Limb (tissue), 2 donors: Measurements from ENCODE around the gene TRIM75.
A peak's percentile ranks its signal among the peaks of the same experiment; 100 is the strongest.
"Not testable (repeated sequence)": the region's sequence is repeated elsewhere in the genome, so short reads cannot be mapped to it uniquely, and the experiment has no call there.

Experiments
- DNase-seq, 2 donors: peaks; one replicate each; pipeline ENCODE4 v3.0.0-alpha.2; 2016; ENCODE audit errors: extremely low spot score in 2 of 2

The TRIM75 gene

GRCh38 chr4:165077034-165077578, 23.4 kb downstream of the TRIM75 start:
- DNase-seq = no peak

GRCh38 chr4:165079476-165079875, 25.8 kb downstream of the TRIM75 start:
- peak in 1 of 2 donors; percentile 13 for DNase-seq

- not testable (repeated sequence) for DNase-seq
Observed at GRCh38 chr4:165084787-165085186, 31.1 kb downstream of the TRIM75 start.

- DNase-seq = no peak
Observed at GRCh38 chr4:165085946-165086345, 32.3 kb downstream of the TRIM75 start.

GRCh38 chr4:165088366-165088765, 34.7 kb downstream of the TRIM75 start:
- no peak for DNase-seq

- not testable (repeated sequence) for DNase-seq
Observed at GRCh38 chr4:165092187-165092586, 38.5 kb downstream of the TRIM75 start.

GRCh38 chr4:165094873-165095272, 41.2 kb downstream of the TRIM75 start:
- DNase-seq = no peak

- DNase-seq = no peak
Observed at GRCh38 chr4:165095291-165095690, 41.6 kb downstream of the TRIM75 start.

GRCh38 chr4:165096776-165097175, 43.1 kb downstream of the TRIM75 start:
- DNase-seq = peak in 1 of 2 donors; percentile 47

- DNase-seq = no peak
Observed at GRCh38 chr4:165101641-165102040, 48.0 kb downstream of the TRIM75 start.

GRCh38 chr4:165106518-165106917, 52.9 kb downstream of the TRIM75 start:
- no peak for DNase-seq
